Endometrial microvascular endothelial cells (primary cell): ENCODE results near the gene ID3. TPM values are rescaled to one million over a fixed set of nuclear protein-coding genes. Genes with fewer than 3 reads are reported as not detected.
"Not testable (repeated sequence)": the region's sequence is repeated elsewhere in the genome, so short reads cannot be mapped to it uniquely, and the experiment has no call there.

ENCODE experiments used
- in situ Hi-C: cut with HindIII; loops from 2 replicates; pipeline ENCODE4 v1.10.0; 2017; ENCODE audit warnings: low sequenced_read_pairs, low pct_unique_long_range_greater_than_20kb; ENCODE audit errors: inconsistent ontology term
- total RNA-seq: library from RNA; depleted of rRNA; stranded (reverse); fragments of >200 nt; gene quantifications from one replicate; pipeline ENCODE4 v1.2.3, GENCODE V29; 2015; ENCODE audit errors: inconsistent ontology term

The ID3 gene
- total RNA-seq, 1 donor from 2014 or later, result 302 TPM

GRCh38 chr1:23555986-23556634 lies 3.2 kb downstream of the ID3 start:
- in situ Hi-C loops, result loop anchor here (10.0 kb wide), 1 partner anchor 79 kb away; no protein-coding TSS in a partner anchor

GRCh38 chr1:23555270-23555985 lies 3.9 kb downstream of the ID3 start:
- in situ Hi-C loops, result loop anchor here (10.0 kb wide), 1 partner anchor 79 kb away; no protein-coding TSS in a partner anchor

GRCh38 chr1:23554481-23555269 lies 4.6 kb downstream of the ID3 start:
- in situ Hi-C loops, result loop anchor here (10.0 kb wide), 1 partner anchor 80 kb away; no protein-coding TSS in a partner anchor

- in situ Hi-C loops, result loop anchor here (10.0 kb wide), 1 partner anchor 81 kb away; no protein-coding TSS in a partner anchor
Measured at GRCh38 chr1:23554127-23554480, 5.2 kb downstream of the ID3 start.

- in situ Hi-C loops, result loop anchor here (10.0 kb wide), 1 partner anchor 81 kb away; no protein-coding TSS in a partner anchor
Measured at GRCh38 chr1:23553231-23554126, 5.8 kb downstream of the ID3 start.

GRCh38 chr1:23551849-23552248 lies 7.5 kb downstream of the ID3 start:
- in situ Hi-C loops, result loop anchor here (10.0 kb wide), 1 partner anchor 83 kb away; no protein-coding TSS in a partner anchor

- in situ Hi-C loops, result no loop called here
Measured at GRCh38 chr1:23548704-23549143, 10.6 kb downstream of the ID3 start.

GRCh38 chr1:23546897-23547584 lies 12.3 kb downstream of the ID3 start:
- in situ Hi-C loops, result no loop called here

GRCh38 chr1:23545851-23546250 lies 13.4 kb downstream of the ID3 start:
- in situ Hi-C loops, result no loop called here

GRCh38 chr1:23544444-23545389 lies 14.6 kb downstream of the ID3 start:
- in situ Hi-C loops, result no loop called here

- in situ Hi-C loops, result no loop called here
Measured at GRCh38 chr1:23543707-23544443, 15.4 kb downstream of the ID3 start.

- in situ Hi-C loops, result not testable (repeated sequence)
Measured at GRCh38 chr1:23542940-23543339, 16.4 kb downstream of the ID3 start.

- in situ Hi-C loops, result no loop called here
Measured at GRCh38 chr1:23539698-23540266, 19.5 kb downstream of the ID3 start.

GRCh38 chr1:23537296-23537973 lies 21.9 kb downstream of the ID3 start:
- in situ Hi-C loops, result no loop called here

- in situ Hi-C loops, result no loop called here
Measured at GRCh38 chr1:23533246-23534023, 25.9 kb downstream of the ID3 start.
